Psoas muscle (tissue), 8 donors: Measurements from ENCODE around the gene CELF2. TPM values are rescaled to one million over a fixed set of nuclear protein-coding genes. Genes with fewer than 3 reads are reported as not detected.

ENCODE experiments used
- ATAC-seq, 4 donors: fragments of 200-7000 bp; cut with Tn5 transposase; one replicate each; pipeline ENCODE4 v1.9.1; 2020; ENCODE audit warnings: moderate library complexity in 3 of 4, mild to moderate bottlenecking in 2 of 4
- DNase-seq, 2 donors: peaks; one replicate each; pipeline ENCODE4 v3.0.0-alpha.2; 2020
- H3K27ac ChIP-seq: fragments of 200-600 bp; one replicate; pipeline ENCODE4 v1.8.0; 2022
- H3K27me3 ChIP-seq, 3 donors: fragments of 200-600 bp in 1 of 3; one replicate each; pipeline versions ENCODE4 v1.6.1 to v1.8.0; 2013 to 2022; ENCODE audit warnings: low read length in 2 of 3, mild to moderate bottlenecking in 2 of 3, moderate library complexity in 1 of 3; ENCODE audit not compliant: insufficient read depth in 3 of 3
- H3K36me3 ChIP-seq, 2 donors: fragments of 200-600 bp in 1 of 2; one replicate each; pipeline versions ENCODE4 v1.6.1 to v1.8.0; 2013 to 2022; ENCODE audit warnings: low read depth in 1 of 2, mild to moderate bottlenecking in 1 of 2, moderate library complexity in 1 of 2; ENCODE audit not compliant: insufficient read depth in 1 of 2
- H3K4me1 ChIP-seq: fragments of 200-600 bp; one replicate; pipeline ENCODE4 v1.8.0; 2022
- H3K4me3 ChIP-seq: fragments of 200-600 bp; one replicate; pipeline ENCODE4 v1.8.0; 2022; ENCODE audit warnings: mild to moderate bottlenecking
- H3K9me3 ChIP-seq: fragments of 200-600 bp; one replicate; pipeline ENCODE4 v1.8.0; 2022
- WGBS, 3 donors: extraction: QIAGEN DNeasy Blood & Tissue Kit; methylation state at CpG; one replicate each; pipeline versions ENCODE4 v1.1.6 to v1.1.7; 2013; 5-methylcytosine and 5-hydroxymethylcytosine counted together
- intact Hi-C, 2 donors: fragments of 100-400 bp; cut with DNase I; formaldehyde crosslinking; loops; one replicate each; pipeline versions ENCODE4 v1.11.0 to v1.14.2; 2022
- polyA plus RNA-seq, 3 donors: library from polyadenylated mRNA; stranded (reverse); fragments of 200-250 nt; gene quantifications; one replicate each; pipeline ENCODE4 v1.2.3, GENCODE V29; 2013
- total RNA-seq, 4 donors: library from RNA; stranded (reverse); fragmentation: NEBNext Ultra II Directional in 2 of 4; extraction: Animal tissue kit (Norgen Biotek cat#: 25700) in 2 of 4; gene quantifications; one replicate each; pipeline versions ENCODE4 v1.2.1 to v1.2.4, GENCODE V29; 2021 to 2023
- TF ChIP-seq, protein P1 (sequence below): fragments of 200-600 bp; IDR thresholded peaks from one replicate; pipeline ENCODE4 v1.8.0; 2022; ENCODE audit warnings: antibody characterized with exemption
- donor health status: healthy with polysubstance abuse.
- donor health status: DM: no; HTN: no; CAD: no; lungs with moderate emphysema.
- donor health status: Bipolar disorder and iron deficiency.
- donor health status: healthy.
- donor health status: DM: yes; HTN: yes; CAD: no.
- donor health status: DM: no; HTN: no; CAD: no.
- donor health status: DM: no; HTN: no; CAD: no.
- donor health status: DM: yes; HTN: yes; CAD: no.

Gene CELF2
- total and polyA plus RNA-seq, 7 donors: 9.8 to 47.8 (median 29.0) TPM

- WGBS, 3 donors: 91 to 93% (median 92%) methylated on average over 8 of the region's 8 CpGs
- H3K4me1 ChIP-seq: peaks cover 30% of the 10 kb centered on the region
- H3K4me3 ChIP-seq: no peak overlapping the region
- ATAC-seq (no peak), DNase-seq (no peak)
- no peaks in the 10 kb centered on the region for H3K9me3 ChIP-seq
- H3K27me3 ChIP-seq: no peaks in the 10 kb centered on the region
- TF ChIP-seq, protein P1, sequence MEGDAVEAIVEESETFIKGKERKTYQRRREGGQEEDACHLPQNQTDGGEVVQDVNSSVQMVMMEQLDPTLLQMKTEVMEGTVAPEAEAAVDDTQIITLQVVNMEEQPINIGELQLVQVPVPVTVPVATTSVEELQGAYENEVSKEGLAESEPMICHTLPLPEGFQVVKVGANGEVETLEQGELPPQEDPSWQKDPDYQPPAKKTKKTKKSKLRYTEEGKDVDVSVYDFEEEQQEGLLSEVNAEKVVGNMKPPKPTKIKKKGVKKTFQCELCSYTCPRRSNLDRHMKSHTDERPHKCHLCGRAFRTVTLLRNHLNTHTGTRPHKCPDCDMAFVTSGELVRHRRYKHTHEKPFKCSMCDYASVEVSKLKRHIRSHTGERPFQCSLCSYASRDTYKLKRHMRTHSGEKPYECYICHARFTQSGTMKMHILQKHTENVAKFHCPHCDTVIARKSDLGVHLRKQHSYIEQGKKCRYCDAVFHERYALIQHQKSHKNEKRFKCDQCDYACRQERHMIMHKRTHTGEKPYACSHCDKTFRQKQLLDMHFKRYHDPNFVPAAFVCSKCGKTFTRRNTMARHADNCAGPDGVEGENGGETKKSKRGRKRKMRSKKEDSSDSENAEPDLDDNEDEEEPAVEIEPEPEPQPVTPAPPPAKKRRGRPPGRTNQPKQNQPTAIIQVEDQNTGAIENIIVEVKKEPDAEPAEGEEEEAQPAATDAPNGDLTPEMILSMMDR: no peak
- intact Hi-C loops: no loop called here
- H3K27ac ChIP-seq: no peak overlapping the region
- H3K36me3 ChIP-seq: no peaks in the 10 kb centered on the region
Measured at GRCh38 chr10:11111490-11111889, 93.8 kb downstream of the CELF2 start.

- H3K4me1 ChIP-seq: peaks cover 31% of the 10 kb centered on the region
- TF ChIP-seq, protein P1: no peak
- H3K27ac ChIP-seq: no peak overlapping the region
- no peak overlapping the region for H3K4me3 ChIP-seq
- intact Hi-C loops: no loop called here
- no peaks in the 10 kb centered on the region for H3K27me3 ChIP-seq
- ATAC-seq: peak in 1 of 4 donors; percentile 31
- H3K9me3 ChIP-seq: no peaks in the 10 kb centered on the region
- WGBS, 3 donors: 95 to 98% (median 96%) methylated on average over 11 of the region's 11 CpGs
- H3K36me3 ChIP-seq: no peaks in the 10 kb centered on the region
- no peak for DNase-seq
Measured at GRCh38 chr10:11112718-11113117, 95.0 kb downstream of the CELF2 start.

DNA sequence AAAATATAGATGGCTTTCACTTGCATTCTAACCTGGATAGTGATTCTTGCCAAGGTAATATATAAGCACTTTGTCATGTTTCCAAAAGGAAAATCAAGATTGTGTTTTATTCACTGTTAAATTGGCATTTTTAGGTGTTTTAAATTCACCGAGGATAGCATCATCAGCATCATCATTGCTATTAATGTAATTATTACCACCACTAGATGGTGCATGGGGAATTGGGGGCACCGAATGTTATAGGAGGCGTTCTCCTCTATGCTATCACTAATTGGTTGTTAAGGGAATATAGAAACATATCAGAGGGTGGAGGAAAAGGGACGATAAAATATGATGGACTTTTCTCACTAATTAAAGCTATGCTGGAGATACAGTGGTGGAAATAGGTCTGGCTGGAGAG is 95.5 kb downstream of the CELF2 start:
- no peak overlapping the region for H3K27ac ChIP-seq

GRCh38 chr10:11114269-11114668 is 96.6 kb downstream of the CELF2 start:
- ATAC-seq (no peak), DNase-seq (no peak)
- peaks cover 41% of the 10 kb centered on the region for H3K4me1 ChIP-seq
- H3K27ac ChIP-seq: no peak overlapping the region
- no peak overlapping the region for H3K4me3 ChIP-seq
- no peaks in the 10 kb centered on the region for H3K27me3 ChIP-seq
- TF ChIP-seq, protein P1: no peak
- intact Hi-C loops: no loop called here
- 87 to 92% (median 90%) methylated on average over 2 of the region's 2 CpGs for WGBS, 3 donors
- H3K36me3 ChIP-seq: no peaks in the 10 kb centered on the region
- H3K9me3 ChIP-seq: no peaks in the 10 kb centered on the region

More for the DNA sequence above, 95.5 kb downstream of the CELF2 start:
- no peak for ATAC-seq
- DNase-seq: no peak
- Histone ChIP-seq H3K9me3 (no peaks in the 10 kb centered on the region), H3K4me3 (no peak overlapping the region), H3K27me3 (no peaks in the 10 kb centered on the region), H3K4me1 (peaks cover 34% of the 10 kb centered on the region), H3K36me3 (no peaks in the 10 kb centered on the region)
- intact Hi-C loops: no loop called here
- WGBS, 3 donors: 76 to 77% (median 76%) methylated on average over 4 of the region's 4 CpGs
- TF ChIP-seq, protein P1: no peak

GRCh38 chr10:11115337-11115736 is 97.7 kb downstream of the CELF2 start:
- Histone ChIP-seq H3K27ac (no peak overlapping the region), H3K4me3 (no peak overlapping the region), H3K9me3 (no peaks in the 10 kb centered on the region), H3K36me3 (no peaks in the 10 kb centered on the region), H3K27me3 (no peaks in the 10 kb centered on the region), H3K4me1 (peaks cover 41% of the 10 kb centered on the region)
- ATAC-seq (peak in 3 of 4 donors; percentile 46 to 76 (median 64)), DNase-seq (no peak)
- intact Hi-C loops: no loop called here
- 35 to 53% (median 51%) methylated on average over 3 of the region's 3 CpGs for WGBS, 3 donors
- TF ChIP-seq, protein P1: no peak
